ENCODE results near the gene SPOCK1.

The SPOCK1 gene

GRCh38 chr5:137226081-137226480 is 273.0 kb downstream of the SPOCK1 start:
- no peaks in the 10 kb centered on the region for H3K36me3 ChIP-seq (ENCODE audit: insufficient read depth)
- no peaks in the 10 kb centered on the region for H3K27me3 ChIP-seq (ENCODE audit: insufficient read depth, low read depth)
- H4K20me1 ChIP-seq (ENCODE audit: insufficient read depth) = no peaks in the 10 kb centered on the region
- no peak overlapping the region for H3K4me3 ChIP-seq (IDR thresholded peaks at IDR 0.05; ENCODE audit: insufficient read depth, low read depth, low read length)
- no peaks in the 10 kb centered on the region for H3K79me2 ChIP-seq (ENCODE audit: insufficient read depth, low read depth)
- TF ChIP-seq, protein P1, sequence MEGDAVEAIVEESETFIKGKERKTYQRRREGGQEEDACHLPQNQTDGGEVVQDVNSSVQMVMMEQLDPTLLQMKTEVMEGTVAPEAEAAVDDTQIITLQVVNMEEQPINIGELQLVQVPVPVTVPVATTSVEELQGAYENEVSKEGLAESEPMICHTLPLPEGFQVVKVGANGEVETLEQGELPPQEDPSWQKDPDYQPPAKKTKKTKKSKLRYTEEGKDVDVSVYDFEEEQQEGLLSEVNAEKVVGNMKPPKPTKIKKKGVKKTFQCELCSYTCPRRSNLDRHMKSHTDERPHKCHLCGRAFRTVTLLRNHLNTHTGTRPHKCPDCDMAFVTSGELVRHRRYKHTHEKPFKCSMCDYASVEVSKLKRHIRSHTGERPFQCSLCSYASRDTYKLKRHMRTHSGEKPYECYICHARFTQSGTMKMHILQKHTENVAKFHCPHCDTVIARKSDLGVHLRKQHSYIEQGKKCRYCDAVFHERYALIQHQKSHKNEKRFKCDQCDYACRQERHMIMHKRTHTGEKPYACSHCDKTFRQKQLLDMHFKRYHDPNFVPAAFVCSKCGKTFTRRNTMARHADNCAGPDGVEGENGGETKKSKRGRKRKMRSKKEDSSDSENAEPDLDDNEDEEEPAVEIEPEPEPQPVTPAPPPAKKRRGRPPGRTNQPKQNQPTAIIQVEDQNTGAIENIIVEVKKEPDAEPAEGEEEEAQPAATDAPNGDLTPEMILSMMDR (conservative IDR thresholded peaks at IDR 0.05; ENCODE audit: low read depth, low read length) = no peak
- peaks cover 5% of the 10 kb centered on the region for H3K4me1 ChIP-seq (ENCODE audit: low read depth, poor library complexity, severe bottlenecking)
- H3K4me2 ChIP-seq = no peak overlapping the region
- H3K9ac ChIP-seq = no peak overlapping the region
- H2AFZ ChIP-seq (ENCODE audit: low read depth) = no peak overlapping the region
- H3K27ac ChIP-seq = no peak overlapping the region

DNA sequence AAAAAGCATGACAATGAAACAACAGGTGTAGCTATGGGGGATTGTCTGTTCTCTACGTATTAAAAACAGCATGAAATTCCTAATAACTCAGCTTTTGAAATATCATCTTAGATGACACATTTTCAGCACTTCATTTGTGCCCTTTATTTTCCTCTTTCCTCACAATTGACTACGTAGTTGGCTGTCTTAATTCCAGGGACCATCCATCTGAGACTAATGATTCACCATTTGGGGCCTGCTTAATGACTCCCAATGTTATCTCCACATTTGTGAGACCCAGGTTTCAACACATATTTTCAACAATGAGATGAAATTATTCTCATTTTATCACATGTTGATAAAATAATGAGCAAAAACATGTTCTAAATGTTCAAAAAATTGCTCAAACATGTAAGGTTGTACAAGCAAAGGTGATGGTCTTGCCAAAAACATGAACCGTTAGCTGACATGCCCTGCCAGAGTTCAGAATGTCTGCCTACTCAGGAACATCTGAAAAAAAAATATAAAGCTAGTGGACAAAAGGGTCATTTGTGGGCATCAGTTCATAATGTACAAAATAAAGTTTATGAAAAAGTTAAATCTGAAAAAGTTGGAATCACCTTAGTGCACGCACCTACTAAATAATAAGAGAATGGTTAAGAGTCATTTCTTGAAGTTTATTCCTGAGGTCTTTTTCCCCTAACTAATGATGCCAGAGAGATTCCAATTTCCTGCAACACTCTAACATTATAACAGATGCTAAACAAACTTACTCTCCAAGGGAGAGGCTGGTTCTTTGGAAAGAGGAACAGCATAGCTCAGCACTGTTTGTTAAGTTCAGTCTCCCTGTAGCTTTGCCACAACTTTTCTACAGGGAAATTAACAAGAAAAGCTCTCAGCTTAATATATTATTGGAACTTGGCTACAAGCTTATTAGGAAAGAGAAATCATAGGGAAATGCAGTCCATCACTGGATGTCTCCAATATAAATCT is 275.5 kb downstream of the SPOCK1 start:
- H3K79me2 ChIP-seq (ENCODE audit: insufficient read depth, low read depth) = no peaks in the 10 kb centered on the region
- H2AFZ ChIP-seq (ENCODE audit: low read depth) = no peak overlapping the region
- no peak overlapping the region for H3K27ac ChIP-seq
- TF ChIP-seq, protein P1 (conservative IDR thresholded peaks at IDR 0.05; ENCODE audit: low read depth, low read length) = no peak
- no peak overlapping the region for H3K9ac ChIP-seq
- no peaks in the 10 kb centered on the region for H3K36me3 ChIP-seq (ENCODE audit: insufficient read depth)
- peaks cover 5% of the 10 kb centered on the region for H3K4me1 ChIP-seq (ENCODE audit: low read depth, poor library complexity, severe bottlenecking)
- no peak overlapping the region for H3K4me2 ChIP-seq
- no peaks in the 10 kb centered on the region for H3K27me3 ChIP-seq (ENCODE audit: insufficient read depth, low read depth)
- no peak overlapping the region for H3K4me3 ChIP-seq (IDR thresholded peaks at IDR 0.05; ENCODE audit: insufficient read depth, low read depth, low read length)
- H4K20me1 ChIP-seq (ENCODE audit: insufficient read depth) = no peaks in the 10 kb centered on the region

- Histone ChIP-seq H3K27ac (no peak overlapping the region), H4K20me1 (ENCODE audit: insufficient read depth) (no peaks in the 10 kb centered on the region)
These were observed 277.2 kb downstream of the SPOCK1 start for GRCh38 chr5:137221943-137222342.

GRCh38 chr5:137220523-137220927 is 278.6 kb downstream of the SPOCK1 start:
- Histone ChIP-seq H4K20me1 (ENCODE audit: insufficient read depth) (no peaks in the 10 kb centered on the region), H3K27me3 (ENCODE audit: insufficient read depth, low read depth) (no peaks in the 10 kb centered on the region), H3K36me3 (ENCODE audit: insufficient read depth) (no peaks in the 10 kb centered on the region), H3K4me1 (ENCODE audit: low read depth, poor library complexity, severe bottlenecking) (peaks cover 5% of the 10 kb centered on the region), H3K4me3 (IDR thresholded peaks at IDR 0.05; ENCODE audit: insufficient read depth, low read depth, low read length) (no peak overlapping the region), H3K4me2 (no peak overlapping the region), H3K9ac (no peak overlapping the region), H3K79me2 (ENCODE audit: insufficient read depth, low read depth) (no peaks in the 10 kb centered on the region), H2AFZ (ENCODE audit: low read depth) (no peak overlapping the region), H3K27ac (no peak overlapping the region)
- TF ChIP-seq, protein P1 (conservative IDR thresholded peaks at IDR 0.05; ENCODE audit: low read depth, low read length) = peak; percentile 60

More at GRCh38 chr5:137221943-137222342, 277.2 kb downstream of the SPOCK1 start:
- H3K27me3 ChIP-seq (ENCODE audit: insufficient read depth, low read depth) = no peaks in the 10 kb centered on the region
- H3K4me2 ChIP-seq = no peak overlapping the region
- peaks cover 5% of the 10 kb centered on the region for H3K4me1 ChIP-seq (ENCODE audit: low read depth, poor library complexity, severe bottlenecking)
- TF ChIP-seq, protein P1 (conservative IDR thresholded peaks at IDR 0.05; ENCODE audit: low read depth, low read length) = no peak
- H3K79me2 ChIP-seq (ENCODE audit: insufficient read depth, low read depth) = no peaks in the 10 kb centered on the region
- no peaks in the 10 kb centered on the region for H3K36me3 ChIP-seq (ENCODE audit: insufficient read depth)
- H3K4me3 ChIP-seq (IDR thresholded peaks at IDR 0.05; ENCODE audit: insufficient read depth, low read depth, low read length) = no peak overlapping the region
- no peak overlapping the region for H3K9ac ChIP-seq
- no peak overlapping the region for H2AFZ ChIP-seq (ENCODE audit: low read depth)
